NCI-H2029 treated with DMSO at 0.1 percent for 48 hours (cell line): ENCODE data around the gene PM20D1.
"Not testable (repeated sequence)": the region's sequence is repeated elsewhere in the genome, so short reads cannot be mapped to it uniquely, and the experiment has no call there.

Source experiments
- DNase-seq: peaks from one replicate; lab custom pipeline; 2025; lab: John Stamatoyannopoulos, UW

PM20D1 gene

DNA sequence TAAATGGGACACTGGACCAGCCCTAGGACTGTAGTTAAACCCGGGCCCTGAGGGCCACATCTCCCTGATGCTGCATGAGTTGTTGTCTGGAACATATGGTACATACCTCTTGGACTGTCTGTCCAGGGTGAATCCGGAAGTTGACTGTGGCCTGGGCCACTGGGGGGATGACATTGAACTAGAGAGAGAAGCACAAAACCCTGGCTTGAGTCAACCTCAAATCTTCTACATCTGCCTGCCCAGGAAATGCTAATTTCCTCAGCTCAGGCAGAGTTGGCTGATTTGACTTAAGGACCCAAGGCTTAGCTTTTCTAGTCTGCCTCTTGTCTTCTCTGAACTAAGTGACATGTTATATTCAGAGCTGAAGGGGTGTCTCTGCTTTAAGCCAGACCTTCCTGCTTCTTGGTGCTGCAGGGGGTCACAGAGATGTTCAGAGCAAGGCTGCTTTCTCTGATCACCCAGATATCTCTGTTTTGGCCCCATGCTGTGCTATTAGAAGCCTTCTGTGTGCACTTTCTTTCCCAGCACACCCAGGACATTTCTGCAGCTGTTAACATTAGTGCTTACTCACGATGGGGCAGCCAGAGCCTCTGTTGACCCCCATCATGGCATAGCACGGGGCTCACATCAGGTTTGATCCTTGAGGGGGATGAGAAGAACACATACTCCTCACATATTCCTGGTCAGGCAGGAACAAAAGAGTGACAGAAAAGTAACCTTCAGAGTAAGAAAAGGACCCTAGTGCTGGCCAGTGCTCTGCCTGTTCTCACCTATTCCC lies 9.6 kb downstream of the PM20D1 start:
- DNase-seq = no peak

DNA sequence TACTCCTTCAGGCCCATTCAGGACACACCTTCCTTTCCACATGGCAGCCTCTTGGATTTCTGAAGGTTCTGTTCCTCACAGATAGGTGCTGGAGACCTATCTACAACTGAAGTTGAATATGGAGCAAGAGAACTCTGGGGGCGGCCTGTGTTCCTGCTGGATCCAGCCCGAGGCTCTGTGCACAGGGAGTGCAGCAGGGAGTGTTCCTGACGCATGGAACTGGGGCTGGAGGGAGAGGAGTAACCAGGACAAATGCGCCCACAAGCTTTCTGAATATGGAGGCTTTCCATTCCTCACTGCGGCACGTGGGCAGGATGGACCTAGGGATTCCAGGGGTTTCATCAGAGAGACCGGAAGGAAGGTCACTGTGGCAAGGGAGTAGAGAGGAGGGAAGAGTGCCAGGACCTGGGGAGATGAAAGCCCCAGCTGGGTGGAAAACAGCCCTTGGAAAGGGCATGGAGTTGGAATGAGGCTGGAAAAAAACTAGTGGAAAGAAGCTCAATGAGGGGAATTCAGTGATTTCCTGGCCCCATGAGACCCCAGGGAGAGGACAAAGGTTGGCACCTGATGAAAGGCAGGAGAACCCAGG lies 12.5 kb downstream of the PM20D1 start:
- DNase-seq = no peak

DNA sequence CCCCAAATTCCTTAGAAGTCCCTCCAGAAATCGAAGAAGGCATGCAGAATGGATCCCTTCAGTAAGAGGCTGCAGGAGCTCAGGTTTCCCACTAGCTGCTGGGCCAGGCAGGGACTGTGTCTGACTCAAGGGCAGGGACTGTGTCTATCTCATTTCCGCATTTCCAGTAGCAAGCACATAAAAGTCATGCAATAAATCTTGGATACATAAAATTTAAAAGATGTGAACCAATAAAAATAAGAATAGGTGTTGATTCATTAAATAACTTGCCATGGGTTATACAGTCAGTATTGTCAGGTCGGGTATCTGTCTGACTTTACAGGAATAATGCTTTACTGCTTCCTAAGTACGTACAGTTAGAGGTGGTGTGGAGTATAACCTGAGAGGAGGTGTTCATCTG lies 15.2 kb downstream of the PM20D1 start:
- DNase-seq = no peak

GRCh38 chr1:205832326-205832751 lies 17.6 kb downstream of the PM20D1 start:
- DNase-seq = no peak

- DNase-seq = no peak
These were observed 22.3 kb downstream of the PM20D1 start for GRCh38 chr1:205827623-205828022.

- DNase-seq = no peak
These were observed 22.9 kb downstream of the PM20D1 start for GRCh38 chr1:205826995-205827394.

- no peak for DNase-seq
These were observed 23.7 kb downstream of the PM20D1 start for GRCh38 chr1:205826016-205826806.

DNA sequence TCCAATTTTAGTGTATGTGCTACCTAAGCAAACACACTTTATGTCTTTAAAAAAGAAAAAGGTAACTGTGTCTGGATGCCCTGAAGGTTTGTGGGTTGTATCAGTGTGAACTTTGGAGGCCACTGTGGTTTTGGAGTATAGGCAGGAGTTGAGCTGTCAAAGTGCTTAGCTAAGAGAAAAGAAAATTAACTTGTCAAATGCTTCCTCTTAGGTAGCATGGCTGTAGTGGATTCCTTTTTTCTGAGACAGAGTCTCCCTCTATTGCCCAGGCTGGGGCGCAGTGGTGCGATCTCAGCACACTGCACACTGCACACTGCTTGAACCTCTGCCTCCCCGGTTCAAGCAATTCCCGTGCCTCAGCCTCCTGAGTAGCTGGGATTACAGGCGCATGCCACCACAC lies 25.8 kb downstream of the PM20D1 start:
- no peak for DNase-seq

DNA sequence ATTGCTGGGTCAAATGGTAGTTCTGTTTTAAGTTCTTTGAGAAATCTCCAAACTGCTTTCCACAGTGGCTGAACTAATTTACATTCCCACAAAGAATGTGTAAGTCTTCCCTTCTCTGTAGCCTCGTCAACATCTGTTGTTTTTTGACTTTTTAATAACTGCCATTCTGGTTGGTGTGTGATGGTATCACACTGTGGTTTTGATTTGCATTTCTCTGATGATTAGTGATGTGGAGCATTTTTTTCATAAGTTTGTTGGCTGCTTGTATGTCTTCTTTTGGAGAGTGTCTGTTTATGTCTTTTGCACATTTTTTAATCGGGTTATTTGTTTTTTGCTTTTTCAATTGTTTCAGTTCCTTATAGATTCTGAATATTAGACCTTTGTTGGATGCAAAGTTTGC lies 26.7 kb downstream of the PM20D1 start:
- DNase-seq = not testable (repeated sequence)

GRCh38 chr1:205822397-205822796 lies 27.5 kb downstream of the PM20D1 start:
- DNase-seq = no peak

DNA sequence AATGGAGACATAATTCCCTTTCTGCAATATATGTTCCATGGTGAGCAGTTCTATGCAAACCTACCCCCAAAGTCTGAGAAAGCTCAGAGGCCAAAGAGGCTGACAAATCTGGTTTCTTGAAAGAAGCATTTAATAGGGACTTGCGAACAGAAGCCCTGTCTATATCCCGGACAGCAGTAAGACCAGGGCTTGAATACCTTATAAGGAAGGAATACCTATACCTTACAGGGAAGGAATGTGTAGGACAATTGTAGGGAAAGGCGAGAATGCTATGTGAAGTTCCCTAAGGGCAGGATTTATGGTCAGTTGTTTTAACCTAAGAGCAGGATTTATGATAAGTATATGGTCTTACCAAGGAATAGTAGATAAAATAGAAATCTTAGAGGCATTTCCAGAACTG lies 31.9 kb downstream of the PM20D1 start:
- no peak for DNase-seq

GRCh38 chr1:205817364-205817763 lies 32.6 kb downstream of the PM20D1 start:
- DNase-seq = no peak

- DNase-seq = no peak
These were observed 36.2 kb downstream of the PM20D1 start for GRCh38 chr1:205813755-205814058.

DNA sequence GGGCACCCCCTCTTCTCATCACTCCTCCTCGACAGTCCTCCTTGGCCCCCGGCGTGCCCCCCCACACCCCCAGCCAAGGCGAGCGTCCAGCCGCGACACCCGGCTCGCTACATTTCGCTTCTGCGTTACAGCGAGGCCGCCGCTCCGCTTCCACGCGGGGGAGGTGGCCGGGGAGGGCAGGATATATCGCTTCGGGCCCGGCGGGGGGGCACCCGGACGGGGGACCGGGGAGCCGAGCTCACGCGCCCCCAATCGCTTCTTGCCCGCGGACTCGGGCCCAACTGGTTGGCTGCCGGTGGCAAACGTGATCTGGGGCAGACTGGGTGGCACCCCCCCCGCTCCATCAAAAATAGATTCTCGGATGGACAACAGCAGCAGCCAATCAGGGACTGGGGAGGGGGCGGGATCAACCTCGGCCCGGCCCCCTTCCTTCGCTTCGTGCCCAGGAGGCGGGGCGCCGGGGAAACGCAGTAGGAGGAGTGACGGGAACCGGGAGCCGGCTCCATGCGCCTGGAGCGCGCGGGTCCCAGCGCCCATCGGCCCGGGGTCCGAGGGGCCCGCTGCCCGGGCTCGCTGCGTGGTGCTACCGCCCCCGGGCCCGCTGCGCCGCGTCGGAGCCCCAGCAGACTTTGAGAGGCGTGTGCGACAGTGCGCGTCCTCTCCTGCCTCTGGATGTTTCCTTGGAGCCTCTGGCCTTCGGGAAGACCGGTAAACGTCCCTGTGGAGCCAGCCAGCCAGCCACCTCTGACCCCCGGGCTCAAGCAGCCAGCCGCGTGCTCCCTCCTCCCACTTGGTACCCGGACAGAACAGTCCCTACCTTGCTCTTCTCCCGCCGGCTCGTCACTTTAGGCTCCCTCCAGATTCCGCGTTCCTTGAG lies 36.8 kb downstream of the PM20D1 start, which contains the start of gene SLC41A1:
Gene SLC41A1 (minus strand): TSS at position 321 of the 877 bp plus-strand sequence. CDS start 2,757 bp downstream, outside the sequence.
- DNase-seq = peak; percentile 57

GRCh38 chr1:205812271-205812877 lies 37.6 kb downstream of the PM20D1 start:
- no peak for DNase-seq

DNA sequence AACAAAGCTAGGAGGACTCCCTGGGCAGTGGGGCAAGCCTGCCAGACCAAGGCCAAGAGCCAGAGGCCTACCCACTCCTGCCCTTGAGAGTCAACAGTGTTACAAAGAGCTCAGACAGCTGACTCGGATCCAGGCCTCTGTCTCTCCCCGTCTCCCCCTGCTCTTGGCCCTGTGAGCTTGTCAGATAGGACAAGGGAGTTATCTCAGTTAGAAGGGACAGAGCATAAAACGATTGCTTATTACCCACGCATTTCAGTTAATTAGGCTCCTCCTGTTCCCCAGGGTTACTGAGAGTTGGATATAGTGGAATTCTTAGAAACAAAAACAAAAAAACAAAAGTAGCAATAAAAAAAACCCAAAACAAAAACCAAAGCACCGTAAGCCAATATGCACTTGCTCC lies 38.3 kb downstream of the PM20D1 start:
- DNase-seq = peak; percentile 0

DNA sequence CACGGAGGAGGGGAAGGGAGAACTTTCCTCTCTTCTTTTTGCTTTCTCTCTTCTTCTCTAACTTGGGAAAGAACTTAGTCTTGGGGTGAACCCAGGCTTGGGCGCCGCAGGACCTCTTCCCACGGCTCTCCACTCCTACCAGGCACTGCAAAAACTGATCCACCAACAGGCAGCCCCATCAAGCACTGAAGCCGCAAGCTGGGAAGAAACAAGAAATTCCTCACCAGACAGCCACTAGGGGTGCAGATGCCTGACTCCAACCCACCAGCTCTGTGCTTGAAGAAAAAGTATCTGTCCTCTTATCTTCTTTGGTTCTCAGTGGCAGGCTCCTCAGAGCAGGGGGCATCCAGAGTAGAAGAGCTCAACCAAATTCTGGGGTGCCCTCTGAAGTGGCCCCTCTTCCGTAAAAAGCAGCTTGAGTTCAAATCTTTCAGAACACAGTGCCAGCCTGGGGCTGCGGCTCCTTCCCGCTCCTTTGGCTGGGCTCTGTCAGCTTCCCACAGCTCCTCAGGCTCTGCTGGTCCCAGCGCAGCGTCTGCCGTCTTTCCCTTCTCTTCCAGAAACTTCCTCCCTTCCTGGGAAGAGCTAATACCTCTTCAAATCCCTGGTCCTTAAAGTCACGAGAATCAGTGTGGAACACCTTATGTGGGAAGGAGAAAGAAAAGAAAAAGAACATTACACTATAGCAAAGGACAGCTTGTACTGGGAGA lies 39.3 kb downstream of the PM20D1 start:
- DNase-seq = no peak

- no peak for DNase-seq
These were observed 40.0 kb downstream of the PM20D1 start for GRCh38 chr1:205809942-205810345.

GRCh38 chr1:205809469-205809868 lies 40.5 kb downstream of the PM20D1 start:
- no peak for DNase-seq

DNA sequence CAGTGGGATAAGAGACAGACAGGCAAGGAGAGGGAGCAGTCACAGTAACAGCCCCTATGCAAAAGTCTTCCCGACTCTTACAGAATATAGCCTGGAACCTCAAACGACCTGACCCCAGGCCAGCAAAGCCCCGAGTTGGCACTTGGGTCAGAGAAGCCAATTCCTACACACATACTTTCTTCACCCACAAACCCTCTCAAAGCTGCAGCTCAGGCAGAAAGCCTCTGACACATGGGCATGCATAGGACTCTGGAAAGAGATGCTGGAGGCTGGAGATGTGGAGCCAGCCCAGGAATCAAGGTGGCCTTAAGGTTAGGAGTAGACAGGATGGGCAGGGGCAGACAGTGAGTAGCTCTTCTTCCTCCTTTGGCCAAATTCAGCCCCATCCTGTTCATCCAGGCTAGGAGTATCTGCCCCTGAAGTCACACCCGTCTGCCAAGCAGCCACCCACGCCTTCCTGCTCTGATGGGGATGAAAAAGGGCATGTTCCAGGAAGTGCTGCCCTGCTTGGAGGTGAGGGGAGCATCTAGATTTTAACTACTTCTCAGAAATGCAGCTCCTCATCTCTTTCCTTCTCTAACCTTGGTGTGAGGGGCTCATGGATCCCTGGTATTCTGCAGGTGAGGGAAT lies 44.7 kb downstream of the PM20D1 start:
- DNase-seq = no peak
